ENCODE results near the gene LRRC4C. TPM values are rescaled to one million over a fixed set of nuclear protein-coding genes. Genes with fewer than 3 reads are reported as not detected.

LRRC4C gene
- total RNA-seq, 1 donor from 2014 or later = 2.2 TPM

GRCh38 chr11:41414771-41415440 lies 44.5 kb downstream of the LRRC4C start:
- intact Hi-C loops (cut with DNase I) = no loop called here
- Histone ChIP-seq H3K27me3 (no peaks in the 10 kb centered on the region), H3K4me3 (no peak overlapping the region), H3K27ac (no peak overlapping the region), H3K36me3 (no peaks in the 10 kb centered on the region), H3K4me1 (no peaks in the 10 kb centered on the region), H3K9me3 (no peaks in the 10 kb centered on the region)
- DNase-seq (no peak), ATAC-seq (no peak)
- TF ChIP-seq, protein P1, sequence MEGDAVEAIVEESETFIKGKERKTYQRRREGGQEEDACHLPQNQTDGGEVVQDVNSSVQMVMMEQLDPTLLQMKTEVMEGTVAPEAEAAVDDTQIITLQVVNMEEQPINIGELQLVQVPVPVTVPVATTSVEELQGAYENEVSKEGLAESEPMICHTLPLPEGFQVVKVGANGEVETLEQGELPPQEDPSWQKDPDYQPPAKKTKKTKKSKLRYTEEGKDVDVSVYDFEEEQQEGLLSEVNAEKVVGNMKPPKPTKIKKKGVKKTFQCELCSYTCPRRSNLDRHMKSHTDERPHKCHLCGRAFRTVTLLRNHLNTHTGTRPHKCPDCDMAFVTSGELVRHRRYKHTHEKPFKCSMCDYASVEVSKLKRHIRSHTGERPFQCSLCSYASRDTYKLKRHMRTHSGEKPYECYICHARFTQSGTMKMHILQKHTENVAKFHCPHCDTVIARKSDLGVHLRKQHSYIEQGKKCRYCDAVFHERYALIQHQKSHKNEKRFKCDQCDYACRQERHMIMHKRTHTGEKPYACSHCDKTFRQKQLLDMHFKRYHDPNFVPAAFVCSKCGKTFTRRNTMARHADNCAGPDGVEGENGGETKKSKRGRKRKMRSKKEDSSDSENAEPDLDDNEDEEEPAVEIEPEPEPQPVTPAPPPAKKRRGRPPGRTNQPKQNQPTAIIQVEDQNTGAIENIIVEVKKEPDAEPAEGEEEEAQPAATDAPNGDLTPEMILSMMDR (IDR thresholded peaks at IDR 0.05) = no peak

DNA sequence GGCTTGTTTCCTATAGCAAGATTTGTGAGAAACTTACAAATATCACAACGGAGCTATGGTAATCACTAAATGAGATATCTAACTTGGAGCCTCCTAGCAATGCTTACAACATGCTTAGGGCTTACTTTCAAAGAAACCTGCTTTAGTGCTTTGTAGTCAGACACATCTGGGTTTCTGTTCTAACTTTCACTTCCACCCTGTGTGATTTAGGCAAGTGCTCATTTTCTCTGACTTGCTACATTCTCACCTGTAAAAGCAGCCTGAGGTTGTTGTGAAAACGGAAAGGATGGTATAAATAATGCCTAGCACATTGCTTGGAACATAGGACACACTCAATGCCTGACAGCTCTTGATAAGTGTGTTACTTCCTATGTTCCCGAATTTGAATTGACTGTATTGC lies 45.6 kb downstream of the LRRC4C start:
- TF ChIP-seq, protein P1 (IDR thresholded peaks at IDR 0.05) = no peak
- no peak for DNase-seq
- intact Hi-C loops (cut with DNase I) = no loop called here
- Histone ChIP-seq H3K27me3 (no peaks in the 10 kb centered on the region), H3K36me3 (no peaks in the 10 kb centered on the region), H3K4me1 (no peaks in the 10 kb centered on the region), H3K9me3 (no peaks in the 10 kb centered on the region), H3K4me3 (no peak overlapping the region), H3K27ac (no peak overlapping the region)
- ATAC-seq = no peak

DNA sequence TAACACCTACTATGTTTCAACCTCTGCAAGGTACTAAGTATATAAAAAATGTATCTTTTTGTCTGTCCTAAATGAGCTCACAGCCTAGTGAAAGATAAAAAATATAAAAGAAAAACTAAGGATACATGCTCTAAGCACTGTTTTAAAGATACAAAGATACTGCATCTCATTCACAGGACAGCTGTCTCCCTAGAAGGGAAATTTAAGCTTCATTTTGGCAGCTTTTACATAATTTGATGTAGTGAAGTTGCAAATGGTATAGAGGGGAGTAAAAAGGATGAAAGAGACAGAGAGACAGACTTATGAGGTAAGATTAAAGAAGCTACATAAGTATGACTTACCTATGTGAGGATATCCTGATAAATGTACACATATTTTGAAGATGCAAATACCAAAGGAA lies 53.6 kb downstream of the LRRC4C start:
- H3K27ac ChIP-seq = no peak overlapping the region
- TF ChIP-seq, protein P1 (IDR thresholded peaks at IDR 0.05) = no peak
- no peak for DNase-seq
- no peak for ATAC-seq
- H3K27me3 ChIP-seq = no peaks in the 10 kb centered on the region
- intact Hi-C loops (cut with DNase I) = no loop called here
- H3K4me1 ChIP-seq = no peaks in the 10 kb centered on the region
- no peaks in the 10 kb centered on the region for H3K36me3 ChIP-seq
- no peak overlapping the region for H3K4me3 ChIP-seq
- H3K9me3 ChIP-seq = no peaks in the 10 kb centered on the region

- no peak for DNase-seq
- H3K4me3 ChIP-seq = no peak overlapping the region
Observed at GRCh38 chr11:41404109-41404508, 55.3 kb downstream of the LRRC4C start.

DNA sequence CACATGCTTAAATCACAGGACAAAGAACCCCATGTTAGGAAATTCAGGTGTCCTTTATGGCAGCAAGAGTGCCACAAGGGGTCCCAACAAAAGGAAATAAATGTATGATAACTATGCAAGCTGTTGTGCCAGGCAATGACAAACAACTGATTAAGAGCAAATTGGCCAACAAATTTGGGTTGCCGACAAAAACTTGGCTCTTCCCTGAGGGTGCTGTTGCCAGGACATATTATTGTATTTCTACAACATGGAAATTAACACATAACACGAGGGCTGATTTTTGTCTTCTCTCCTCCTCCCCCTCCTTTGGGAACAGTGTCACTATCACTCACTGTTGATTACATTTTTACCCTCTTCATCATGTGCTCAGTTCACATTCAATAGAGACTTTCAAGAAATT lies 56.0 kb downstream of the LRRC4C start:
- H3K4me3 ChIP-seq = no peak overlapping the region
- intact Hi-C loops (cut with DNase I) = no loop called here

More at GRCh38 chr11:41404109-41404508, 55.3 kb downstream of the LRRC4C start:
- TF ChIP-seq, protein P1 (IDR thresholded peaks at IDR 0.05) = no peak
- Histone ChIP-seq H3K9me3 (no peaks in the 10 kb centered on the region), H3K27me3 (no peaks in the 10 kb centered on the region), H3K36me3 (no peaks in the 10 kb centered on the region), H3K4me1 (no peaks in the 10 kb centered on the region), H3K27ac (no peak overlapping the region)
- ATAC-seq = no peak
- intact Hi-C loops (cut with DNase I) = no loop called here

More for the DNA sequence above, 56.0 kb downstream of the LRRC4C start:
- no peak for ATAC-seq
- Histone ChIP-seq H3K36me3 (no peaks in the 10 kb centered on the region), H3K27ac (no peak overlapping the region), H3K4me1 (no peaks in the 10 kb centered on the region), H3K9me3 (no peaks in the 10 kb centered on the region), H3K27me3 (no peaks in the 10 kb centered on the region)
- TF ChIP-seq, protein P1 (IDR thresholded peaks at IDR 0.05) = no peak
- no peak for DNase-seq

Data from upper lobe of right lung (tissue), 1 donor.